Frontal cortex (tissue), 4 donors: ENCODE results near the gene RGS2. TPM values are rescaled to one million over a fixed set of nuclear protein-coding genes. Genes with fewer than 3 reads are reported as not detected.

Source experiments
- DNase-seq, 2 donors: peaks; one replicate each; pipeline ENCODE4 v3.0.0; 2012; ENCODE audit warnings: low spot score in 2 of 2
- FAIRE-seq: peaks from 2 replicates; lab custom pipeline; 2012; peaks lifted over from hg19 to GRCh38; lab: Jason Lieb, UNC
- total RNA-seq: library from RNA; depleted of rRNA; stranded (reverse); fragments of >200 nt; gene quantifications from one replicate; pipeline ENCODE4 v1.2.3, GENCODE V29; 2014
- donor health status: control.
- donor health status: control.
- donor health status: control.

The RGS2 gene
- total RNA-seq, 1 donor from 2014 or later, result 55.4 TPM

DNA sequence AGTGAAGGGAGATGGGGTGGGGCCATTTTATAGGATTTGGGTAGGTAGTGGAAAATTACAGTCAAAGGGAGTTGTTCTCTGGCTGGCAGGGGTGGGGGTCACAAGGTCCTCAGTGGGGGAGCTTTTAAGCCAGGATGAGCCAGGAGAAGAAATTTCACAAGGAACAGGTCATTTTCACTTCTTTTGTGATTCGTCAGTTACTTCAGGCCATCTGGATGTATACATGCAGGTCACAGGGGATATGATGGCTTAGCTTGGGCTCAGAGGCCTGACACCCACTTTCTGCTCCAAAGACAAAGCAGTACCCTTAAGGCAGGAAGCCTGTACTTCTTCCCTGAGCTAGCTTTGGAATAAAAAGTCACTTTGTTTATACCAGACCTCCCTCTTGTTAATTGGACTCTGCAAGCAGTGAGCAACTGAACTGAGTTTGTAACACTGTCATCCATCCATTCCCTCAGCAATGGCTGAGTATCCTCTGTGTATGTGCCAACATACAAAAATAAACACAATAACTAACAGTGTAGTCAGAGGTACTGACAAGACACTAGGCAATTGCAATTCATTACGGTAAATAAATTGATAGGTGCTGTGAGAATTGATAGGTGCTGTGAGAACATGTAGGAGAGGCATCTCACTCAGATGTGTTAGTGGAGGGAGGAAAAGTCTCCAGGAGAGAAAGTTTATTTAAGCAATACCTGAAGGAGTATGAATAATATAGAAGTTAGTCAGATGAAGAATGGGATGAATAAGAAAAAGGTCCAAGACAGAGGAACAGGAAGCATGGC, 14.7 kb upstream of the RGS2 start:
- DNase-seq (no peak), FAIRE-seq (no peak)

DNA sequence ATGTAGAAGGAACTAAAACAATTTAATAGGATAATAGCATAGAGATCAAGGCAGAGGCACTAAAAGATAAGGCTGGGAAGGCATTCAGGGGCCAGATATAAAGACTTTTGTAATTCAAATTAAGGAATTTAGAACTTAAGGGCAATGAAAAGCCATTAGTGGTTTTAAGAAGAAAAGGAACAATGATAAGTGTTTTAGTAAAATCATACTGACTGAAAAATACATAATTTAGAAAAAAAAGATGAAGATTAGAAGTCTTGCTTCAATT, 14.1 kb upstream of the RGS2 start:
- FAIRE-seq, result no peak
- no peak for DNase-seq

DNA sequence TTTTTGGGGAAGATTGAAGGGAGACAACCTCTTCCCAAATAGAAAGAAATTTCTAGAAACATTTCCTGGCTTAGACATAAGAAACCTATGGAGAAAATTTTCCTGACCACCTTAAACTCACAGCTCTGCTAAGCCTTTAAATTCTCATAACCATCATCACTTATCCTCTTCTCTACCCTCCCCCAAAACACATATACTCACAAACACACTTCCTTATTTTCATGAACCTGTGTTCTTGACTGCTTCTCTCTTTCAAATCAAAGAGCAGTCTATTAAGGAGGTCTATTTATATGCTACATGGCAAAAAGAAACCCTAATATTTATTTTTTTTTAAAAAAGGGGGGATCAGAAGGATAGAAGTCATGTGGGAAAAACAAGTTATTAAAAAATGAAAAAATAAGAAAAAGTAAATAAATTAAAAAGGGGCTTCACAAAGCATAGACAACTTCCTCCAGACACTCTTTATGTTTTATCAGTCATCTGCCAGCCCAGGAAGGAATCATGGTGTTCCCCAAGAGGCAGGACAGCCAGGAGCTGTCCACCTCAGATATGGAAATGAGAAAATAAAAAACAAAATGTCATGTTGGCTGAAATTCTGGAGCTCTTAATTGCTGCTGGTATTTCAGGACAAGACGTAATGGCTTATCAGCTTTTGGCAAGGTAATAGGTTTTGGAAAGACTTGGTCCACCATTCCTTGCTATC, 12.8 kb upstream of the RGS2 start:
- FAIRE-seq (no peak), DNase-seq (no peak)

DNA sequence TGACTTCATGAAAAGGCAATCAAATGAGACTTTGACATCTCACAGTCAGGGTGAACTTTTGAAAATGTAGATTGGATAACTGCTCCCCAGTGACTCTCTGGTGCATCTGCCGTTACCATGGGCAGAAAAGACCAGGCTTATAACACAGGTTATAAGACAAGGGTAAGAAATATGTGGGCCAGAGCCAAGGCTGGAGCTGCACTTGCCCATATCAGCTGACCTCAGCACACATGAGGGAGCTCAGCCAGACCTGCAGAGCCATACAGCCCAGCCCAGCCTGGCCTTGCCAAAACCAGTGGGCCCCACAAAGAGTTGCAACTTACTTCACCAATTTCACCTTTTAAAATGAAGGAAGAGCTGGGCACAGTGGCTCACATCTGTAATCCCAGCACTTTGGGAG, 11.7 kb upstream of the RGS2 start:
- no peak for DNase-seq
- no peak for FAIRE-seq

DNA sequence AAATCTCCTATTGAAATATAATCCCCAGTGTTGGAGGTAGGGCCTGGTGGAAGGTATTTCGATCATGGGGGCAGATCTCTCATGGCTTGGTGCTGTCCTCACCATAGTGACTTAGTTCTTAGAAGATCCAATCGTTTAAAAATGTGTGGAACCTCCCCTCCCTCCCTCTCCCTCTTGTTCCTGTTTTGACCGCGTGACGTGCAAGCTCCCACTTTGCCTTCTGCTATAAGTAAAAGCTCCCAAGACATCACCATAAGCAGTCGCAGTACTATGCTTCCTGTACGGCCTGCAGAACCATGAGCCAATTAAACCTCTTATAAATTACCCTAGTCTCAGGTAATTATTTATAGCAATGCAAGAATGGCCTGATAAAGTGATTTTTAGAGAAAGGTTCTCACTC, 10.9 kb upstream of the RGS2 start:
- DNase-seq, result no peak
- FAIRE-seq, result no peak

DNA sequence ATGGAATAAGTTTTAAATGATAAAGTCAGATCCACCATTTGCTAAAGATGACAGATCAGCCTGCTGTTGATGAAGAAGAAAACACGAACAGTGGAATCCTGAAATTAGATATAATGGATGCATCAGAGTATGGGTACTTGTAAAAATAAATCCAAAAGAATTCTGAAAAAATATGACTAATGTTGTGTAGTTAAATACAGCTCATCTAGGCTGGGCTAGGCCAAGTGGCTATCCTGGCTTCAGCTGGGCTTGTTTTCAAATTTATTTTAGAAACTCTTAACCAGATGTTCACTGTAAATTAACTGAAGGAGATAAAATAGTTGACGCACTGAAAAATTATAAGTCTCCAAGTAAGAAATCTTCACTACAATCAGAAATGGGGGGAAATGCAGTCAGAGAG, 7.4 kb upstream of the RGS2 start:
- DNase-seq, result no peak
- FAIRE-seq, result no peak

DNA sequence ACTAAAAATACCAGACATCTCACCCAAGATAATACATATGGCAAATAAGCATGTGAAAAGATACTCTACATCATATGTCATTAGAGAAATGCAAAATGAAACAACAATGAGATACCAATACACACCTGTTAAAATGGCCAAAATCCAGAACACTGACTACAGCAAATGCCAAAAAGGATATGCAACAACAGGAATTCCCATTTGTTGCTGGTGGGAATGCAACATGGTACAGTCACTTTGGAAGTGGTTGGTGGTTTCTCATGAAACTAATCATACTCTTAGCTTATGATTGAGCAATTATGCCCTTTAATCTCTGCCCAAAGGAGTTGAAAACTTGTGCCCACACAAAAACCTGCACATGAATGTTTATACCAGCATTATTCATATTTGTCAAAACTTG, 6.4 kb upstream of the RGS2 start:
- DNase-seq (no peak), FAIRE-seq (no peak)

DNA sequence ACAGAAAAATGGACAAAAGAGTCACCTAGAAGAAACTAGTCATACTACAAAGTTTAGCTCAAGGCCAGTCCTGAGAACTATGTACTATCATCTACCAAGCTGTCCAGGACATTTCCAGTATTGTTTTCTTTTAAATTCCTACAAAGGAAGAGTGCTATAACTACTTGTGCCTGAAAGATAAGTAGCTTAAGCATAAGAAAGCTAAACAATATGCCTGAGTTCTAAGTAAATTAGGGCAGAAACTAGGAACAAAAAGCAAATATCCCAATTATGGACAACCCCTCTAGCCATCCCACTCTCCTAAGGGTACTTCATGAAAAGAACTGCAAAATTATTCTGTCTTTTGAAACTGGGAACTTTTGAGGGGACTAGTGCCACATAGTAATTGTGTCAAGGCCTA, 5.3 kb upstream of the RGS2 start:
- DNase-seq (no peak), FAIRE-seq (no peak)

DNA sequence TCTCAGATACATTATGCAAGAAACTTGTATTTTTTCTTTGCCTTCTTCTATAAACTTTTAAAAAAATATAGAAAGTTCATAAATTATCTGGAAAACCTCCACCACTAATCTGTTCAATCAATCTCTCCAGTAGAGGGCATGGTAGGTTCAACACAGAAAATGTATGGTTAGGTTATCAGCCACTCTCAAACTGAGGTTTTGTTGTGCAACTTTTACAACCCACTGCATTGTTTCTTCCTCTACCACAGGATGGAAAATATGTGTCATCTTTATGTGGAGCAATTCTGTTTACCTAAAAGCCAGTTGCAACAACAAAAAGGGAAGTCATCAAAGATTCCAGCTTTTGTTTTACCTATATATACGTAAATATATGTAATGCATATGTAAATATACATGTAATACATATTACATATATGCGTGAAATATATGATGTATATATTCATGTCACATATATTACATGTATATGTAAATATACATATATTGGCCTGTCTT, 3.0 kb upstream of the RGS2 start:
- FAIRE-seq (peak; percentile 56), DNase-seq (peak; percentile 22 to 27)

DNA sequence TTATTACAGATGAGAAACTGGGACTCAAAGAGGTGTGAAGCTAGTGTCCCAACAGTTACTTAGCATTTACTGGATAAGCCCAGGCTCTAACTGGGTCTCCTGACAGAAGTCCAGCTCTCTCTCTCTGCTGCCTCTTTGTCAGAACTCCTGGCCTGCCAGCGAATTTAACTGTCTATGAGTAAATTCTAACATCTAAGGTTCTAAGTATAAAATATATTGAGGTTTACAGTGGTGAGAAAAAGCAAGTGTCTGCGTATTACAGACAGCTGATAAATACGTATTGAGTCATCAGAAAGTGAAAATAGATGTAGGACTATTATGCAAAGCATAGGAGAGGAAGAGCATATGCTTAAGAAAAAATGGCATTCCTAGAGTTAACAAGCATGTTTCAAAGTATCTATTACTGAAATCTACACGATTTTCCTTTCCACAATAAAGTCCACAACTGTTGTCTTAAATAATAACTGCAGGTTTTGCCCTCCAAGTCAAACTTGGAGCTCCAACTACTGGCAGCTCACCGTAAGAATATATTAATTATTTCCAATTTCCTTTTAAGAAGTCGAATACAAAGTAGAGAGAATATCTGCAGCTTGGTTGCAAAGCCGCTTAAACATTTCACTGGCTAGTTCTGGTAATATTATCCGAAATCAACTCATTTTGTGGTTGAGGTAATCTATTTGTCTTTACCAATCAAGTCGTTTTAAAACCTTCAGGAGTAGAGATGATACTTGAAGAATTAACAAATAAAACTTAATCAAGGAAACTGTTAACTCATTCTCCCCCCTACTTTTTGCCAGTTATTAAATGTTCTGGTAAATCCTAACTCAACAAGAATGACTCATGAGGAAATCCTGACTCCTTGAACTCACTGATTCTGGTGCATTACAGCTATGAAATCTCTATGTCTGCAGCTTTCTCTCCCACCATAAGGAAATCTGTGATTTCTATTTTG, 1.4 kb upstream of the RGS2 start:
- no peak for FAIRE-seq
- no peak for DNase-seq

DNA sequence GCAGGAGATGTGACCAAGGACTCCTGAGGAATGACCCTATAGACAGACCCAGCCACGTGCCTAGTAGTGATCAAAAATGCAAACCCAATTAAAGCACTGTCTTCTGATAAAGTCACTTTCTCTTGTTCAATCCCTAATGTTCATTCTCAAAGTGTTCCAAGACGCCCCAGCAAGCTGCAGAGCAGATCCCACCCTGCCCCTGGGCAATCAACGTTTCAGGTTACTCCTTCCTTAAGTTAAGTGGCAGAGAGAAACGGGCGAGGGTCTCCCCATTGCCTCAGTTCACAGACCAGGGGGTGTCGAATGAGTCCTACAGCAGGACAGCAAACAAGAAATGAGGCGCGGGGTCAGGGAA, 699 bp upstream of the RGS2 start:
- no peak for DNase-seq

DNA sequence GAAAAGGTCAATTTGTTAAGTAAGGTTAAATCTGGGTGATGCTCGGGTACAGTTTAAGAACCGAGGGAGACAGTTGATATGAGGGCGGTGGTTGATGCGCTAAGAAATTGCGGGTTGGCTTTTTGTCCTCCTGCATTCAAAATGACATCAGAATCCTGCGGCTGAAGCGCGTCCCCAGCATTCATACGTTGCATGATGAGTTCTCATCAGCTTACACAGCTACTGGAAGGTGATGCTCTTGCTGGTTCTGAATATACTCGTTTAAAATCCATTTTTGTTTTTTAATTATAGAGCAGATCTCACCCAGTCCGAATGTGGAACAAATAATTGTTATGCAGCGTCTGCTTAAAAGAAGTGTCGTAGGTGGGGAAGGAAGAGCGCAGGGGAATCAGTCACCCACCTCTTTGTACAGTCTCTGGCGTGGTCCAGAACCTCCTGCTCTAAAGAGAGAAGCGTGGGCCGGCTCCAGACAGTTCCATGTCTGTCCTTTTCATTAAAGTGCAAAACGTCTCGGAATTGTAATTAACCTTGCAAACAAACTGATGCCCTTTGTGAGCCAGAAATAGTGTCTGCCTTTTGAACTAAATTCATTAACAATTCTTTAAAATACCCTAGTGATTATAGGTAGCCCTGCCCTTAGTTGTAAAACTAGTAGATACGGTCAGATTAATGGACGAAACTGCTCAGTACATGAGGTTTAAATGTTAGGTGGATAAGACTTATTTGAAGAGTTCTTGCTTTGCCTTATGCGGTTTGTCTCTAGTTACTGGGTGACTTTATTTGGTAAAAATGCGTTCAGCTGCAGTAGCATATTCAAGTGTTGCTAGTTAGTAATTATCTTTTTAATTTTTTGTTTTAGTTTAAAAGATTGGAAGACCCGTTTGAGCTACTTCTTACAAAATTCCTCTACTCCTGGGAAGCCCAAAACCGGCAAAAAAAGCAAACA, 741 bp downstream of the RGS2 start:
- DNase-seq (peak in 1 of 2 donors; percentile 12), FAIRE-seq (no peak)

More for the DNA sequence above, 699 bp upstream of the RGS2 start:
- no peak for FAIRE-seq

DNA sequence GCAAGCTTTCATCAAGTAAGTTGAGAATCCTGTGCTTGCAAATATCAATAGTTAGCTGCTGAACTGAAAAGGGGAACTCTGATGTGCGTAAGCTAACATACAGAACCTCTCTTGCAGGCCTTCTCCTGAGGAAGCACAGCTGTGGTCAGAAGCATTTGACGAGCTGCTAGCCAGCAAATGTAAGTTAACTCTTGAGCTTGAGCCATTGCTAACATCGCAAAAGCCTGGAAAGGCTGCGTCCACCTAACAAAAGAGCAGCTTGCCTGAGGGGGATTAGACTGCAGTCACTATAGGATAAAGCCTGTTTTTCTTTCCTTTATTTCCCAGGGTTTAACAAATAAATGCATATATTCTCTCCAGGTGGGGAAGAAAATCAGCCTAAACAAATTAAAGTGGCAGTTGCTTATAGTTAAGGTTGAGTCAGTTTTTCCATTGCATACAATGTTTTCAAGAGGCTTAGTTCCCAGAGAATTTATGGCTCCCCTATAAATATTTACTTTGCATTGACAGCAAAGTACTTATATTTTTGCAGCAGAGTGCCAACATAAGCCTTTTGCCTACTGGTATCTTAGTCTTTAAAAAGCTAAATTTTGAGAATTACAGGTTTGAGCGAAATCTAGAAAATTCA, 1.5 kb downstream of the RGS2 start:
- no peak for DNase-seq
- no peak for FAIRE-seq

DNA sequence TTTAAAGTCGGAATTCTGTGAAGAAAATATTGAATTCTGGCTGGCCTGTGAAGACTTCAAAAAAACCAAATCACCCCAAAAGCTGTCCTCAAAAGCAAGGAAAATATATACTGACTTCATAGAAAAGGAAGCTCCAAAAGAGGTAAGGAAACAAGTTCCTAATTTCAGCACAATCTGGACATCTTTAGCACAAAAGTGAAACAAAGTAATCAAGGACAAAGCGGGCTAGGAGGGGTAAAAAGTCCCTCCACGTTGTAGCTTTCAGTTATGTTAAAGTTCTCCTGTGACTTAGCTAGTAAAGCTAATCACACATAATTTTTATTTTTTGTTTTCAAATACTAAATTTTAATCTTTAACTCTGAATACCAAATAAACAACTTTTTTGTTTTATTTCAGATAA, 2.2 kb downstream of the RGS2 start:
- DNase-seq, result no peak
- no peak for FAIRE-seq

DNA sequence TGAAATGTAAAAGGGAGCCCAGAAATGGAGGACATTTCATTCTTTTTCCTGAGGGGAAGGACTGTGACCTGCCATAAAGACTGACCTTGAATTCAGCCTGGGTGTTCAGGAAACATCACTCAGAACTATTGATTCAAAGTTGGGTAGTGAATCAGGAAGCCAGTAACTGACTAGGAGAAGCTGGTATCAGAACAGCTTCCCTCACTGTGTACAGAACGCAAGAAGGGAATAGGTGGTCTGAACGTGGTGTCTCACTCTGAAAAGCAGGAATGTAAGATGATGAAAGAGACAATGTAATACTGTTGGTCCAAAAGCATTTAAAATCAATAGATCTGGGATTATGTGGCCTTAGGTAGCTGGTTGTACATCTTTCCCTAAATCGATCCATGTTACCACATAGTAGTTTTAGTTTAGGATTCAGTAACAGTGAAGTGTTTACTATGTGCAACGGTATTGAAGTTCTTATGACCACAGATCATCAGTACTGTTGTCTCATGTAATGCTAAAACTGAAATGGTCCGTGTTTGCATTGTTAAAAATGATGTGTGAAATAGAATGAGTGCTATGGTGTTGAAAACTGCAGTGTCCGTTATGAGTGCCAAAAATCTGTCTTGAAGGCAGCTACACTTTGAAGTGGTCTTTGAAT, 2.9 kb downstream of the RGS2 start:
- DNase-seq, result no peak
- FAIRE-seq, result no peak

DNA sequence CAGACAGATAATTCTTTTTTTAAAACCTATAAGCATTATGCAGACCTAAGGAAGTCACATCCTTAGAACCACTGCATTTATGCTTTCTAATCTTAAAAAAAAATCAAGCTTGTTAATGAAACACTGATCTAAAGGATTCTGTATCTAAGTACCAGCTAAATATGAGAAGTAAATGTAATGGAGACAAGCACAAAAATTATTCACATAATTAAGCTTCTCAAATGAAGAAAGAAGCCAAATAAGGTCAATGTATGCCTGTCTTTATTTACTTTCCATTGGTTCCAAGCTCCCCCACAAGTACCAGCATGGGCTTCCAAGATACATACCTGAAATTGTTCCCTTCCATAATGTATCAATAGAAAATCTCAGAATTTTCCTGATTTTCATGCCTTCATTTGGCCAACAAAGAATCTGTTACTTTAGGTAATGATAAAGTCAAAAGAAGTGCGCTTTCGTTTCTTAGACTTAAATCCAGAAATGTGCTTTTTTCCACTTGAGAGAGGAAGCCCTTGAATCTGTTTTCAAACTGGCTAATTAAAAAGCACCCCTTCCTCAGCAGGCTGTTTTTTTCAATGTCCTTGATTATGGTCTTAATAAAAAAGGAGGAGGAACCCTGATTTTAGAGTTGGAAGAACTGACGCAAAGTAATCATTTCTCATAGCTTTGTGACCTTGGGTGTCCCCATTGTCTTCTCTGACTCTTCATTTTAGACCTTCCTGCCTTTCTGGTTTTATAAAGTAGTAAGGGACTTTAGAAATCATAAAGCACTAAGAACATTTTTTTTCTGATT, 3.8 kb downstream of the RGS2 start:
- FAIRE-seq (no peak), DNase-seq (no peak)

DNA sequence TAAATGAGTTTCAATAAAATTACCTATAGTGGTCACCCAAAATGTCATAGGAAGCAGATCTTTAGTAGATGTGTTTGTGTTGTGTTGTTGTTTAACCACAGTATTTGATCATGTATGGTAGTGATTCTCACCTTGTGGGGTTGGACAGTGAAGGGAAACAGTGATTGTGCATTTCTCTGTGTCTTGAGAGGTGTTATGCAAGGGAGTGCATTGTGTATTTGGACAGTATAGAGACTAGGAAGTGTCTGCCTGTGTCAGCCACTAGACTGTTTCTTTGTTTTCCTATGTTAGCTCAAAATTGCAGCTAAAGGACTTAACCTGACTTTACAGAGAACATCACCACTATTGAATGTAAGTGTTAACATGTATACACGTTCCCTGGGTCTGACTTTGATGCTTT, 6.0 kb downstream of the RGS2 start:
- FAIRE-seq (no peak), DNase-seq (no peak)

DNA sequence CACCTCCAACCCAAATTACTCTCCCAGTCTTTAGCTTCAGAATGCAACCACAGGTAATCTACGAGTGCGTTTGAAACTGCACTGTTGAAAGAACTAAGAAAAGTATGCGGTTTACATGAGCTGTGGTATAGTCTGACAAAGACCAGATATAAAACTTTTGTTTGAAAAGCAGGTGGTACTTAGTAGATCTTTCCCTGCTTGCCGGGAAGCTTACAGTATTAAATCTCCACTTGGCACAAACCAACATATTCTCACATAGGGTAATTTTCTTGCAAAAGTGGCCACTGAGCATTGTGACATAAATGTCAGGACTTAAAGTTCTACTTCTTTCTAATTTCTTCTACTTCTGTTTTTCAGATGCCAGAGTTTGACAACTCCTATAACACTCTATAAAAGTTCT, 8.4 kb downstream of the RGS2 start:
- no peak for DNase-seq
- FAIRE-seq, result no peak
